ENCODE results near the gene ITSN1. TPM values are rescaled to one million over a fixed set of nuclear protein-coding genes. Genes with fewer than 3 reads are reported as not detected.

Gene ITSN1
- total RNA-seq, 4 donors from 2014 or later = 33.0 to 50.5 (median 45.9) TPM

DNA sequence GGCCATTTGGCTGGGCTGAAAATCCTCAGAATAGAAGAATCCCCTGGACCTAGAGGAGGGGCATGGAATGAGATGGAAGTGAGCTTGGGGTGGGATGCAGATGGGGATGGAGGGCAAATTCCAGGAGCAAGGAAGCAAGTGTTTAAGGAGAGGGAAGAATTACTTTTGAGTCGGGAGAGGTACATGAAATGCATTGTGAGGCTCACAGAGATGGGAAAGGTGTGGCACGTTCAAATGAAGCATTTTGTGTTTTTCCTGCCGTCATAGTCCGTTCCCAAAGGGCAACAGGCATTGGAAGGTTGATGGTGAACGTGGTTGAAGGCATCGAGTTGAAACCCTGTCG is 242.8 kb downstream of the ITSN1 start:
- no peak overlapping the region for H3K27ac ChIP-seq
- H3K9me3 ChIP-seq = no peaks in the 10 kb centered on the region
- ATAC-seq = no peak
- H3K4me1 ChIP-seq = peaks cover 0 to 11% (median 0%) of the 10 kb centered on the region in 3 donors
- H3K27me3 ChIP-seq = no peaks in the 10 kb centered on the region
- no peaks in the 10 kb centered on the region for H3K36me3 ChIP-seq
- no peak overlapping the region for H3K4me3 ChIP-seq
- WGBS, 2 donors (ENCODE audit: low coverage in 1 of 2) = 95 to 98% methylated on average over 6 to 7 of the region's 7 CpGs
- TF ChIP-seq POLR2A (IDR thresholded peaks at IDR 0.05) (no peak), POLR2AphosphoS5 (IDR thresholded peaks at IDR 0.05) (no peak), EP300 (IDR thresholded peaks at IDR 0.05) (no peak), CTCF (IDR thresholded peaks at IDR 0.05) (no peak)

DNA sequence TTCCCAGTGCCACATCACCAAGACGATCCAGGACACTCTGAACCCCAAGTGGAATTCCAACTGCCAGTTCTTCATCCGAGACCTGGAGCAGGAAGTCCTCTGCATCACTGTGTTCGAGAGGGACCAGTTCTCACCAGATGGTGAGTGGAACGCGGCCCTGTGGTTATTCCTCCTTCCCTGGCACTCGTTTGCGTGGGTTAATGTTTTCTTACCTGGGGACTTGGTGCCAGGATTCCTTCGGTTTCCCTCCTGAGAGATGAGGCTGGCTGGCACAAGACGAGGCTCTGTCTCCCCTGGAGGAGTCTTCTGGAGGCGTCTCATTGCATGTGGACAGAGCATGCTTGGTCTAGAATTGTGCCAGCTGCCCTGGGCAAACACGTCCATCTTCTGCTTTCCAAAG is 244.0 kb downstream of the ITSN1 start:
- no peak for ATAC-seq
- Histone ChIP-seq H3K36me3 (no peaks in the 10 kb centered on the region), H3K9me3 (no peaks in the 10 kb centered on the region), H3K27ac (no peak overlapping the region), H3K4me3 (no peak overlapping the region), H3K4me1 (peaks cover 0 to 11% (median 0%) of the 10 kb centered on the region in 3 donors), H3K27me3 (no peaks in the 10 kb centered on the region)
- 95% methylated on average over 3 of the region's 11 CpGs; no CpG with 5 or more reads in 1 of the 2 donors for WGBS, 2 donors (ENCODE audit: low coverage in 1 of 2)
- TF ChIP-seq POLR2A (IDR thresholded peaks at IDR 0.05) = no peak
- TF ChIP-seq POLR2AphosphoS5 (IDR thresholded peaks at IDR 0.05) = no peak
- no peak for TF ChIP-seq EP300 (IDR thresholded peaks at IDR 0.05)
- TF ChIP-seq CTCF (IDR thresholded peaks at IDR 0.05) = no peak

DNA sequence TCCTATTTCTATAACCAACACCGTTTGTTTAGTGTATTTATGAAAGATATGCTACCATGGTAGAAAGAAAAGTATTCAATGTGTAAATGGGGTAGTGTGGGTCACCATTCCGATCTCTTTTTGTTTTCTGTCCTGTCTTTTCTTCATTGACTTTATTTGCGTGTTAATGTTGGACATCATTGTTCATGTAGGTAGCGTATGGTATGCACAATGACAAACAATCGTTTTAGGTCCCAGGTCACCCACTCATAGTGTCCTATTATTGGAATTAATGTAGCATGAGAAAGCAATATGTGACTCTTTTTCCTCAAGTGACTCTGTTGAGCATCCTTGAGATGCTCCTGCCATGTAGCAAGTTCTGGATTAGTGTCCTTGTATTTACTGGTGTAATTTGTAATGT is 247.9 kb downstream of the ITSN1 start:
- no peak overlapping the region for H3K4me3 ChIP-seq
- H3K4me1 ChIP-seq = peaks cover 0 to 13% (median 8%) of the 10 kb centered on the region in 3 donors
- no peak overlapping the region for H3K27ac ChIP-seq

DNA sequence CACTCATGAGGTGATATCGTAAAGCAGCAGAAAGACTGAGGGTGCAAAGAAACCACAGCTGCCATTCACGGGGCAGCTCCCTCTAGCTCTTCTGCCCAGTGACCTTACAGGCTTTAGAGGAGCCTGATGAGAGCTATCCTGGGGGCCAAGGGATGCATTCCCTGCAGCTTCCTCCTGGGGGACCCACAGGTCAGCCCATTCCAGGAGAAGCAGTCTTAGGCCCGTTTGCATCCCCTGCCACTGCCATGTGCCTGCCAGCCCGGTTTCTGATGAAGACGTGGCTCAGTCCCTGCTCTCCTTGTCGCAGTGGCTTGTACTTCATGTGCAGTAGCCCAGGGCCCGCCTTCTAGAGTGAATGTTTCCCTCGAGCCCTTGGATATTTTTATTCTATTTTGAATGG is 250.6 kb downstream of the ITSN1 start:
- H3K27me3 ChIP-seq = no peaks in the 10 kb centered on the region
- no peak for ATAC-seq
- H3K9me3 ChIP-seq = no peaks in the 10 kb centered on the region
- 77 to 100% methylated on average over 1 to 8 of the region's 8 CpGs for WGBS, 2 donors (ENCODE audit: low coverage in 1 of 2)
- H3K36me3 ChIP-seq = no peaks in the 10 kb centered on the region
- no peak overlapping the region for H3K27ac ChIP-seq
- H3K4me1 ChIP-seq = peaks cover 0 to 15% (median 8%) of the 10 kb centered on the region in 3 donors
- H3K4me3 ChIP-seq = no peak overlapping the region
- TF ChIP-seq CTCF (IDR thresholded peaks at IDR 0.05) (no peak), POLR2A (IDR thresholded peaks at IDR 0.05) (no peak), EP300 (IDR thresholded peaks at IDR 0.05) (no peak), POLR2AphosphoS5 (IDR thresholded peaks at IDR 0.05) (no peak)

More for the DNA sequence above, 247.9 kb downstream of the ITSN1 start:
- 93 to 98% methylated on average over 5 of the region's 5 CpGs for WGBS, 2 donors (ENCODE audit: low coverage in 1 of 2)
- Histone ChIP-seq H3K36me3 (no peaks in the 10 kb centered on the region), H3K9me3 (no peaks in the 10 kb centered on the region), H3K27me3 (no peaks in the 10 kb centered on the region)
- no peak for TF ChIP-seq POLR2AphosphoS5 (IDR thresholded peaks at IDR 0.05)
- TF ChIP-seq EP300 (IDR thresholded peaks at IDR 0.05) = no peak
- no peak for TF ChIP-seq CTCF (IDR thresholded peaks at IDR 0.05)
- no peak for TF ChIP-seq POLR2A (IDR thresholded peaks at IDR 0.05)
- ATAC-seq = no peak

GRCh38 chr21:33893917-33894316 is 251.6 kb downstream of the ITSN1 start:
- TF ChIP-seq POLR2A (IDR thresholded peaks at IDR 0.05) (no peak), EP300 (IDR thresholded peaks at IDR 0.05) (no peak), POLR2AphosphoS5 (IDR thresholded peaks at IDR 0.05) (no peak), CTCF (IDR thresholded peaks at IDR 0.05) (no peak)
- no peaks in the 10 kb centered on the region for H3K36me3 ChIP-seq
- WGBS, 2 donors (ENCODE audit: low coverage in 1 of 2) = 83 to 90% methylated on average over 1 to 4 of the region's 4 CpGs
- no peaks in the 10 kb centered on the region for H3K9me3 ChIP-seq
- peaks cover 0 to 22% (median 8%) of the 10 kb centered on the region in 3 donors for H3K4me1 ChIP-seq
- H3K27ac ChIP-seq = no peak overlapping the region
- H3K27me3 ChIP-seq = no peaks in the 10 kb centered on the region
- no peak for ATAC-seq
- H3K4me3 ChIP-seq = no peak overlapping the region
